HG02970 (cell line): ENCODE data around the gene VPS39.
"Not testable (repeated sequence)": the region's sequence is repeated elsewhere in the genome, so short reads cannot be mapped to it uniquely, and the experiment has no call there.

Experiments used
- ATAC-seq: cut with Tn5 transposase; IDR thresholded peaks from one replicate; pipeline ENCODE4 v1.9.1; 2021; ENCODE audit warnings: mild to moderate bottlenecking, moderate library complexity, moderate number of reproducible peaks; ENCODE audit not compliant: unreplicated experiment, low FRiP score

VPS39 gene

DNA sequence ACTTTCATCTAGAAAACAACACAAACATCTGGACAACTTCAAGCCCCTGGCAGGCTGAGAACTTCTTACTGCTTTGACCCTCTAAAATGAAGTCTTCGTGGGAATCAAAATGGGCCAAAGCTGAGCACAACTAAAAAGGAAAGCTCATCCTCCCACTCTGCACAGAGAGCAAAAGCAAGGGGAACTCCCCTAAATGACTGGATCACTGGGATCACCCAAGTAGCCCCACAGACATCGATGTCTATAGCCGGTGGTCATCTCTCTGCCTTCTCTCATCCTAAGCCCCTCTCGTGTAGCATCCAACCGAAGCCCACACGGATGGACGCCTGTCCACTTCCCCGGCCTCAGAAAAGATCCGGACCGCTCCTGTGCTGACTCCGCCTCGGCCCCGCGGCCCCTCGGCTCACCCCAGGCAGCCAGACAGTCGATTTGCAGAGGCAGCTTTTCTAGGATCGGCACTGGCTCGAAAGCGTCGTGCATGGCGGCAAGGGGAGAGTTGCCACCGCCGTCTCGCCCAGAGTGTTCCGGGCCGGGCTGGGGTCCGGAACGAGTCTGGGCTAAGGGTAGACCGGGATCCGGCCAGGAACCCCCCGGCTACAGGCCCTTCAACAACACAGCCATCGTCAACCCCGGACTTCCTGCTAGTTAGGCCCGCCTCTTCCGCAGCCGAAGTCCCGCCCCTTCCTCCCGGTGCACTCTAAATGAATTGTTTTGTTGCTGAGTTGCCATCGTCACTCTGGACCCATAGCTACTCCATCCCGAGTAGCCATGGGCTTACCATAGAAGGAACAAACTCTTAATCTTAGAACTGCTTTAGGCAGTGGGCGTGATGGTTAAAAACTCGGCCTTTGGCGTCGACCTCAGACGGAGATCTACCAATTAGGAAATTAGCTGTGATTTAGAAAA is at the start of gene VPS39:
Gene VPS39 (minus strand): TSS at position 631 of the 906 bp plus-strand sequence. CDS start 151 bp downstream, at position 480.
- peak; percentile 82 for ATAC-seq

DNA sequence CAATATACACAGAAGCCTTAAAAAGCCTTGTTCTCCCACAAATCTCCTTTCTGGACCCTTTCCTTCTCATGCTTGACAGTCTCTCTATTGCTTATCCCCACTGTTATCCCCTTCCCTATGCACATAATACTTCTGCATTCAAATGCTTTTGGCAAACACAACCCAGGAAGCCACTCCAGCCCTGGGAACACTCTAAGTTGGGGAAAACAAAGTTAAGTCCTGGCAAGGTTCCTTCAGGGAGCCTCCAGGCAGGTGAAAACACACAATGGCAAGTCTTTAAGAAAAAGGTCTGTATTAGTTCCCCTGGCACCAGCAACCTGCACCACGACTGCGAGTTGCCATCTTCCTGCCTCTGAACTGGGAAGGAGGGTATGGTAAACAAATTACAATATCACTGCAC is 45.2 kb upstream of the VPS39 start:
- no peak for ATAC-seq

DNA sequence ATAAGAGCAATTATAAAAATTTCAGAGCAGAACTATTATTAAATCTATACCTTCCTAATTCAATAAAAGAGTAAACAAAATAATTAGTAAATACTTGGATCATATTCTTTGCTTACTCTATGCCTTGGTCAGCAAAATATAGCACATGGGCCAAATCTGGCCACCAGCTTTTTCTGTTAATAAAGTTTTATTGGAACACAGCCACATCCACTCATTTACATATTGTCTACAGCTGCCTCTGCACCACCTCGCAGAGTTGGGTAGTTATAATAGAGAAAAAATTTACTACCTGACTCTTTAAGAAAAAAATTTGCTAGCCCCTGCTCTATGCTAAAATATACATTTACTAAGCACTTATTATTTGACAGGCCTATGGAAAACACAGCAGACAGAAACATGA is 32.7 kb upstream of the VPS39 start:
- no peak for ATAC-seq

GRCh38 chr15:42239528-42240182 is 31.6 kb upstream of the VPS39 start:
- no peak for ATAC-seq

GRCh38 chr15:42233107-42233506 is 25.0 kb upstream of the VPS39 start:
- ATAC-seq, result no peak

DNA sequence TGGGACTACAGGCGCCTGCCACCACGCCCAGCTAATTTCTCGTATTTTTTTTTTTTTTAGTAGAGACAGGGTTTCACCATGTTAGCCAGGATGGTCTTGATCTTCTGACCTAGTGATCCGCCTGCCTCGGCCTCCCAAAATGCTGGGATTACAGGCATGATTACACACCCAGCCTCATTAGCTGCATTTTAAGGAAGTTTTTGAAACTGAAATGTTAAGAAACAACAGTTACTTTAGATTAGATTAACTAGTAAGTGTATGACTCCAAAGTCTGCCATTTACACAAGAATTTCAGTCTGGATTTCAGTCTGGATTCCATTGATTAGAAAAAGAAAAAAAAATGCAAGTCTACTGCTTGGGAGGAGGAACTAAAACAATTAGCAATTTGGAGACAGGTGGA is 24.5 kb upstream of the VPS39 start:
- ATAC-seq, result no peak

GRCh38 chr15:42231088-42231487 is 23.0 kb upstream of the VPS39 start:
- ATAC-seq, result no peak

DNA sequence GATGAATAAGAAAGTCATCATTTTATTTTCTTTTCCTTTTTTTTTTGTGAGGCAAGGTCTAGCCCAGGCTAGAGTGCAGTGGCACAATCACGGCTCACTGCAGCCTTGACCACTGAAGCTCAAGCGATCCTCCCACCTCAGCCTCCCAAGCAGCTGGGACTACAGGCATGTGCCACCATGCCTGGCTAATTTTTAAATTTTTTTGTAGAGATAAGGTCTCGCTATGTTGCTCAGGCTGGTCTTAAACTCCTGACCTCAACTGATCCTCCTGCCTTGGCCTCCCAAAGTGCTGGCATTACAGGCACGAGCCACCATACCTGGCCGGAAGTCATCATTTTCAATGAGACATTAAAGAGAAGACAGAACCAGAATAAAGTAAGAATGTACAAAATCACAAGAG is 20.9 kb upstream of the VPS39 start:
- ATAC-seq, result not testable (repeated sequence)

GRCh38 chr15:42228036-42228435 is 19.9 kb upstream of the VPS39 start:
- no peak for ATAC-seq

DNA sequence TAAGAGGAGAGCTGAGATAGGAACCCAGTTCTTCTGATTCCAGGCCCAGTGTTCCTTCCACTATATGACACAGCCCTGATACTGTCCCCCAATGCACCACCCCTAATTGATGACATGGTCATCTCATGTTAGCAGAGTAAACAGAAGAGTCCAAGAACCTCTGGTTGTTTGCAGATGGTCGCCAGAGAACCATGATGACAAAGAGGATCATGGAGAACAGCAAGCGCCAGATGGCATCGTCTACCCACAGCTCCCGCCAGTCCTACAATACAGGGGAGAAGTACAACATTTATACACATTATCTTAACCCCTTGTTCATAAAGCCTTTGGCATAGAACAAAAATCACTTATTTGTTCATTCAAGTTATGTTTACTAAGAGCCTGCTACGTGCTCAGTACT is 18.5 kb upstream of the VPS39 start:
- no peak for ATAC-seq

DNA sequence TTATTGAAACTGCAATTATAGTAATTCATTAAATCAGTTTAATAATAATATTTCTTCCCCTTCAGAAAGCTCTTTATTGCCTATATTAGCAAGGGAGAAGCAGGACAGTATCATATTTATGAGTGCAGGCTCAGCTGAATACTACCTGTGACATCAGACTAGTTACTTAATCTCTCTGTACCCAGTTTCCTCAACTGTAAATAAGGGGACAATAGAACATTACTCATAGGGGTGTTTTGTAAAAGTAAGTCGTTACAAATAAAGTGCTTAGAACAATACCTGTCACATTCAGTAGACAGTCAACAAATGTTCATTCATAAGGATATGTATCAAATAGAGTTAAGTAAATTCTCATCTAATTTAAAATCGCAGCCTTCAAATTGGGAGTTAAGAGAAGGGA is 12.1 kb upstream of the VPS39 start:
- no peak for ATAC-seq

DNA sequence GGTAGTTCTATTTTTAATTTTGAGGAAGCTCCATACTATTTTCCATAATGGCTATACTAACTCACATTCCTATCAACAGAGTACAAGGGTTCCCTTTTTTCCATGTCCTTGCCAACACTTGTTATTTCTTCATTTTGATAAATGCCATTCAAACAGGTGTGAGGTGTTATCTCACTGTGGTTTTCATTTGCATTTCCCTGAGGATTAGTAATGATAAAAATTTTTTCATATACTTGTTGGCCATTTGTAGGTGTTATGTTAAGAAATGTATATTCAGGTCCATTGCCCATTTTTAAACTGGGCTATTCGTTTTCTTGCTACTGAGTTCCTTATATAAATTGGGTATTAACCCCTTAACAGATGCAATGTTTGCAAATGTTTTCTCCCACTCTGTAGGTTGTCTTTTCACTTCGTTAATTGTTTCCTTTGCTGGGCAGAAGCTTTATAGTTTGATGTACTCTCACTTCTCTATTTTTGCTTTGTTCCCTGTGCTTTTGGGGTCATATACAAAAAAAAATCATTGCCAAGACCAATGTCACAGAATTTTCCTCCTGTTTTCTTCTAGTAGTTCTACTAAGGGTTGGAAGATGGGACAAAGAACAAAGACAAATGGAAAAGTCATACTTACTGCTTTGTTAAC is 11.0 kb upstream of the VPS39 start:
- ATAC-seq, result no peak

DNA sequence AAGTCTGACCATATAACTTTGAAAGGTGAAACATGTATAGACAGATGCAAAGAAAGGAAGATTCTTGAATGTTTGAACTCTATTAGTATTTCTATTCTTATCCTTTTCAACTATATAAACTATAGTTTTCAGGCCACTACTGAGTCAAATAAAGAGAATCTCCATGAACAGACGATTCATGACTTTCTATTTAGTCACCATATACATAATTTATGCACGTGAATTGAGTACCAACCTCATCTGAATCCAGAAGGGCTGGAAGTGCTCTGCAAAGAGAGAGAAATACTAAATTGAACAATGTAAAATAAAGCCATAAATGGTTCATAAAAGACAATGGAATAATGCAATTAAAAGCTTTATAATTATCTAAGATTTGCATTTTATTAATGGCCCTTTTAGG is 9.5 kb upstream of the VPS39 start:
- ATAC-seq, result no peak

DNA sequence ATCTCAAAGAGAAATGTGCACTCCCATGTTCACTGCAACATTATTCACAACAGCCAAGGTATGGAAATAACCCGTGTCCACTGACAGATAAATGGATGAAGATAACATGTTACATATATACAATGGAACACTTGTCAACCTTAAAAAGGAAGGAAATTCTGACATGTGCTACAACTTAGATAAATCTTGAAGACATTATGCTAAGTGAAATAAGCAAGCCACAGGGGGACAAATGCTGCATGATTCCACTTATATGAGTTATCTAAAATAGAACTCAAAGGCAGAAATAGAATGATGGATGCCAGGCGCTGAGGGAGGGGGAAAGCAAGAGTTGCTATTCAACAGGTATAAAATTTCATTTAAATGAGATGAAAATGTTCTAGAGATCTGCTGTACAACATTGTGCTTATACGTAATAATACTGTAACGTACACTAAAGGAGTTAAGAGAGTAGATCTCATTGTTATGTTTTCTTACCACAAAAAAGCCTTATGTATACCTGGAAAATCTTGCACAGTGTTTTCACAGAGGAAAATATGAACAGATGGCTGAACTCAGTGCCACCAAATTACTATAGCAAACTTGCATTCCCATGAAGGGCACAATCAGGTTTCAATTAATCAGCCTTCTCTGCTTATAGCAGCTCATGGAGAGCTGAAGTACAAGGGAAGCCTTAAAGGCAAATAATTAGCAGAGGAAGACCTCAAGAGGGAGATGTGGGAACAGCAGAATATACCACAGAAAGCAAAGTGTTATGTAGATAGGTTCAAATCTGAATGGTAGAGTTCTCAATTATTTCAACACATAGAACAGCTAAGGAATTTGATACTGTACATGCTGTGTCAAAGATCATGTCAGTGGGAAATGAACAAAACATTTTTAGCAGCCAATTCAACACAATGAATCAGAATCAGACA is 8.1 kb upstream of the VPS39 start:
- ATAC-seq, result no peak

DNA sequence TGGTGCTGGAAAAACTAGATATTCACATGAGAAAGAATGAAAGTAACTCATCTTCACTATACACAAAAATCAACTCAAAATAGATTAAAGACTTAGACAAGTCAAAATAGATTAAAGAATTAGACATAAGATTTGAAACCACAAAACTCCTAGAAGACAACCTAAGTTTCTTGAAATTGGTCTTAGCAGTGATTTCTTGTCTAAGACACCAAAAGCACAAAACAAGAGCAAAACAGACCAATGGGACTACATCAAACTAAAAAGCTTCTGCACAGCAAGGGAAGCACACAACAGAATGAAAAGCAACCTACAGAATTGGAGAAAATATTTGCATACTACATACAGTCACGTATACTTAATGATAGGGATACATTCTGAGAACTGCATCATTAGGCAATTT is 6.5 kb upstream of the VPS39 start:
- no peak for ATAC-seq

GRCh38 chr15:42213511-42213910 is 5.4 kb upstream of the VPS39 start:
- ATAC-seq, result no peak

DNA sequence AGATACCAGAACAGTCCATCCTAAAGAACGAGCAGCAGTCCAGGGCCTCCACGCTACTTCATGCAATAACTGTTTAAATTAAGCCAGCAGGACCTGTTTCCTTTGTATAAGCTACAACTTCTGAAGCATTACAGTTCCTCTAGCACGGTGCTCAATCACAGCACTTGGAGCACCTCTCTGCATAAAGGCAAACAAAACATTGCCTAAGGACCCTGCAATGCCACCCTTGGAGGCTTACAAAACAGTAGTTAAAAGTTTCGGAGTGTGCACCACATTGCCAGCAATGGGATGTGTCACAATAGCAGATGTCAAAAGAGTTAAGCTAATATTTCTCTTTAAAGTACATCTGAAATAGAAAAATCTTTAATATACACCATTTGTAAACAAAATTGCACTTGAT is 2.6 kb upstream of the VPS39 start:
- no peak for ATAC-seq

DNA sequence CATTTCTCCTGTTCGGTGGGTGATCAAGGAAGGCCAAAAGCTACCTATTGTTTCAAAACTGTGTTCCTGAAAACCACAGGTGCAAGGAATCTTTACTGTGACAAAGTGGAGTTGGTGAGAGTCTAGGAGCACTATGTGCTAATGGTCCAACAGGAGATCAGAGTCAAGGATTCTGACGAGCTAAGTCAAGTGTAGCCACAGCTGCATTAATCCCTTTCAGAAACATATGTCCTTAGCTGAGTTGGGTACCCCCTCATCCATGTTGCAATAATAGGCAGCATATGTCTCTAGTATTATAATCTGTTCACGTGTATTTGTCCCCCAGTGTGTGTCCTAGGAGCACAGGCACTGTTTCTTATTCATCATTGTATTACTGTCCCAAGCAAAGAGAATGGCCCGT is 1.7 kb downstream of the VPS39 start:
- no peak for ATAC-seq

- no peak for ATAC-seq
Observed at GRCh38 chr15:42203891-42204290, 4.2 kb downstream of the VPS39 start.

DNA sequence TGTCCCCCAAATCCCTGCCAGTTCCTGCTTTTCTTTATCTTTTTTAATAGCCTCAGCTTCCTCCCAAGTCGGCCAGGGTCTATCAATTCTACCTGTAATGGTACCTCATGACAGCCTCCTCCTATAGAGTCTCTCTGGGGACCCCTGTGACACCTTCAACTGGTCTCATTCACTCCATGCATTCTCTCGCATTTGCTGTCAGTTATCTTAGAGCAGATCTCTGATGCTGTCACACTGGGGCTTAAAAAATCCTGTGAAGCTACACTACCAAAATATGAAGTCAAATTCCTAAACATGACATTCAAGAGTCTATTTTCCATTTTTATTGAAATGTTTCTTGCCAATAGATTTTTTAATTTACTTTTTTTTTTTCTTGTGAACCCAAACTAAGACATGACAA is 5.5 kb downstream of the VPS39 start:
- ATAC-seq, result no peak
